Panc1 (cell line): ENCODE data around the gene KCNQ4.

ENCODE experiments used
- POLR2AphosphoS5 ChIP-seq: IDR thresholded peaks from 2 replicates; pipeline ENCODE4 v1.6.1; 2012; ENCODE audit warnings: mild to moderate bottlenecking, low read depth, low read length, moderate library complexity
- SIN3A ChIP-seq: IDR thresholded peaks from 2 replicates; pipeline ENCODE4 v1.6.1; 2012; ENCODE audit warnings: low read depth, mild to moderate bottlenecking, low read length, moderate library complexity, borderline replicate concordance; ENCODE audit not compliant: insufficient read depth
- TF ChIP-seq, protein P1 (sequence below): fragments of 450-650 bp; IDR thresholded peaks from 2 replicates; pipeline ENCODE4 v1.5.1; 2017; ENCODE audit warnings: mild to moderate bottlenecking
- TF ChIP-seq, protein P2 (sequence below), 2 experiments: IDR thresholded peaks; 2 replicates each; pipeline ENCODE4 v1.6.1; 2011 to 2012; ENCODE audit warnings: low read depth in 2 of 2, control low read depth in 1 of 2, low read length in 1 of 2, mild to moderate bottlenecking in 1 of 2, moderate library complexity in 1 of 2; ENCODE audit not compliant: insufficient read depth in 1 of 2

DNA sequence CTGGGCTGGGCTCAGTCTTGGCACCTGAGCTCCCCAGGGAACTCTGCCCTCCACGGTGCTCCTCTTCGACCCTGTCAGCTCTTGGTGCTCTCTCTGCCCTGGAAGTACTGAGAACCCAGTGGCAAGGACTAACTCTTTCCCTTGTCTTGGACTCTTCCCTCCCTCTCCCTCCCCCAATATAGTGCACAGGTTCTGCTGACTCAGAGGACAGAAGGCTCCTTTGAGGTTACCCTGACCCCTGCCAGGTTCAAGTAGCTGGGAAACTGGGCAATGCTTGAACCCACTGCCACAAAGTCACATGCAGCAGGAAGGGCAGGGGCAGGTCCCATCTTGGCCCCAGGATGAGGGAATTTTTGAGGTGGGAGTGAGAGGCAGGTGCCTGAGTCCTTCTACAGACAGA lies 20.3 kb downstream of the KCNQ4 start:
- TF ChIP-seq, protein P1, sequence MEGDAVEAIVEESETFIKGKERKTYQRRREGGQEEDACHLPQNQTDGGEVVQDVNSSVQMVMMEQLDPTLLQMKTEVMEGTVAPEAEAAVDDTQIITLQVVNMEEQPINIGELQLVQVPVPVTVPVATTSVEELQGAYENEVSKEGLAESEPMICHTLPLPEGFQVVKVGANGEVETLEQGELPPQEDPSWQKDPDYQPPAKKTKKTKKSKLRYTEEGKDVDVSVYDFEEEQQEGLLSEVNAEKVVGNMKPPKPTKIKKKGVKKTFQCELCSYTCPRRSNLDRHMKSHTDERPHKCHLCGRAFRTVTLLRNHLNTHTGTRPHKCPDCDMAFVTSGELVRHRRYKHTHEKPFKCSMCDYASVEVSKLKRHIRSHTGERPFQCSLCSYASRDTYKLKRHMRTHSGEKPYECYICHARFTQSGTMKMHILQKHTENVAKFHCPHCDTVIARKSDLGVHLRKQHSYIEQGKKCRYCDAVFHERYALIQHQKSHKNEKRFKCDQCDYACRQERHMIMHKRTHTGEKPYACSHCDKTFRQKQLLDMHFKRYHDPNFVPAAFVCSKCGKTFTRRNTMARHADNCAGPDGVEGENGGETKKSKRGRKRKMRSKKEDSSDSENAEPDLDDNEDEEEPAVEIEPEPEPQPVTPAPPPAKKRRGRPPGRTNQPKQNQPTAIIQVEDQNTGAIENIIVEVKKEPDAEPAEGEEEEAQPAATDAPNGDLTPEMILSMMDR, result no peak
- no peak for TF ChIP-seq POLR2AphosphoS5
- no peak for TF ChIP-seq SIN3A
- TF ChIP-seq, protein P2, sequence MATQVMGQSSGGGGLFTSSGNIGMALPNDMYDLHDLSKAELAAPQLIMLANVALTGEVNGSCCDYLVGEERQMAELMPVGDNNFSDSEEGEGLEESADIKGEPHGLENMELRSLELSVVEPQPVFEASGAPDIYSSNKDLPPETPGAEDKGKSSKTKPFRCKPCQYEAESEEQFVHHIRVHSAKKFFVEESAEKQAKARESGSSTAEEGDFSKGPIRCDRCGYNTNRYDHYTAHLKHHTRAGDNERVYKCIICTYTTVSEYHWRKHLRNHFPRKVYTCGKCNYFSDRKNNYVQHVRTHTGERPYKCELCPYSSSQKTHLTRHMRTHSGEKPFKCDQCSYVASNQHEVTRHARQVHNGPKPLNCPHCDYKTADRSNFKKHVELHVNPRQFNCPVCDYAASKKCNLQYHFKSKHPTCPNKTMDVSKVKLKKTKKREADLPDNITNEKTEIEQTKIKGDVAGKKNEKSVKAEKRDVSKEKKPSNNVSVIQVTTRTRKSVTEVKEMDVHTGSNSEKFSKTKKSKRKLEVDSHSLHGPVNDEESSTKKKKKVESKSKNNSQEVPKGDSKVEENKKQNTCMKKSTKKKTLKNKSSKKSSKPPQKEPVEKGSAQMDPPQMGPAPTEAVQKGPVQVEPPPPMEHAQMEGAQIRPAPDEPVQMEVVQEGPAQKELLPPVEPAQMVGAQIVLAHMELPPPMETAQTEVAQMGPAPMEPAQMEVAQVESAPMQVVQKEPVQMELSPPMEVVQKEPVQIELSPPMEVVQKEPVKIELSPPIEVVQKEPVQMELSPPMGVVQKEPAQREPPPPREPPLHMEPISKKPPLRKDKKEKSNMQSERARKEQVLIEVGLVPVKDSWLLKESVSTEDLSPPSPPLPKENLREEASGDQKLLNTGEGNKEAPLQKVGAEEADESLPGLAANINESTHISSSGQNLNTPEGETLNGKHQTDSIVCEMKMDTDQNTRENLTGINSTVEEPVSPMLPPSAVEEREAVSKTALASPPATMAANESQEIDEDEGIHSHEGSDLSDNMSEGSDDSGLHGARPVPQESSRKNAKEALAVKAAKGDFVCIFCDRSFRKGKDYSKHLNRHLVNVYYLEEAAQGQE (IDR thresholded peaks at IDR 0.05; ENCODE audit: insufficient read depth in 1 of 2, low read depth in 2 of 2, low read length in 1 of 2), result no peak
